ENCODE data around the gene ATP2C1.

Gene ATP2C1

DNA sequence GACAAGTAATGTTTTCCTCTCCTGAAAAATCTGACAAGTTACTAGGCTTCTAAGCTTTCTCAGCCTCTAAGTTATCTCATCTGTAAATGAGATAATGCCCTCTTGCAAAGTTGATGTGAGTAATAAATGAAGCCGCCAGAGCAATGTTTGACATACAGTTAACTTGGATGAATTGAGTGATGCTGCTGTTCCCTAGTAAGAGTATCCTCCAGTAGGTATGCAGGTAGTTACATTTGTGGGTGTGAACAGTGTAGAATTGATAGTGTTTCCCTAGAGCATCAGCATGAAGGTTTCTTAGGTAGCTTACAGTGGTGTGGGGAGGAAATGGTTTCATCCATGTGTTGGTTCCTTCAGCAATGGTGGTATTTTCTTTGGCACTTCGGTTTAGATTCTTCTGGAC lies 3.4 kb downstream of the ATP2C1 start:
- DNase-seq = no peak

- DNase-seq = no peak
These were observed 7.1 kb downstream of the ATP2C1 start for GRCh38 chr3:130900959-130901358.

- DNase-seq = no peak
These were observed 7.8 kb downstream of the ATP2C1 start for GRCh38 chr3:130901463-130902204.

GRCh38 chr3:130903412-130903908 lies 9.6 kb downstream of the ATP2C1 start:
- no peak for DNase-seq

GRCh38 chr3:130904491-130904890 lies 10.6 kb downstream of the ATP2C1 start:
- DNase-seq = no peak

DNA sequence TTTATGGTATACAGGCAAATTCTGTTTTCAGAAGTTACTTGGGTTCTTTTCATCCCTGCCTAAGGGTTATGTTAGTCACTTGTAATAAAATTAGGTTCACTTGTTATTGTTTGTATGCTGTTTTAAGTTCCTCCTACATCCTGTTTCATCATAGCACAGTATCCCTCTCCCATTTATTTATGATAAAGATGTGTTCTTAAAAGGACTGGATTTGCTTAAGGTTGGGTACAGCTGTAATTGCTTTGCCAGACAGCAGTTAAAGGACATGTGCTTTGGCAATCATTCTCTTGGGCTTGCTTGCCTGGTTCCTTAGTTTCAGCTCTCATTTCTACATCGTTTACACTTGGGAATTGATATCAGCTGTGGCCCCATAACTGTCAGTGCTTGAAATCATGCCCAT lies 11.7 kb downstream of the ATP2C1 start:
- no peak for DNase-seq

GRCh38 chr3:130906374-130906995 lies 12.6 kb downstream of the ATP2C1 start:
- DNase-seq = no peak

DNA sequence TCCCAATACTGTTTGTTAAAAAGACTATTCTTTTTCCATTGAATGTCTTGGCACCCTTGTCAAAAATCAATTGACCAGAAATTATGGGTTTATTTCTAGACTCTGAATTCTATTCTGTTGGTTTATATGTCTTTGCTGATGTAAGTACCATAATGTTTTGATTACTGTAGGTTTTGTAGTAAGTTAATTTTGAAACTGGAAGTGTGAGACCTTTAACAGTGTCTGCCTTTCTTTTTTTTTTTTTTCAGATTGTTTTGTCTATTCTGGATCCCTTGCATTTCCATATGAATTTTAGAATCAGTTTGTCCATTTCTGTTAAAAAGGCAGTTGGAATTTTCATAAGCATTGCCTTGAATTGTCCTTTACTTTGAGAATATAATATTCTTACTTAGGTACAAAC lies 13.6 kb downstream of the ATP2C1 start:
- no peak for DNase-seq

GRCh38 chr3:130907966-130908365 lies 14.1 kb downstream of the ATP2C1 start:
- no peak for DNase-seq

- no peak for DNase-seq
These were observed 21.8 kb downstream of the ATP2C1 start for GRCh38 chr3:130915567-130916292.

DNA sequence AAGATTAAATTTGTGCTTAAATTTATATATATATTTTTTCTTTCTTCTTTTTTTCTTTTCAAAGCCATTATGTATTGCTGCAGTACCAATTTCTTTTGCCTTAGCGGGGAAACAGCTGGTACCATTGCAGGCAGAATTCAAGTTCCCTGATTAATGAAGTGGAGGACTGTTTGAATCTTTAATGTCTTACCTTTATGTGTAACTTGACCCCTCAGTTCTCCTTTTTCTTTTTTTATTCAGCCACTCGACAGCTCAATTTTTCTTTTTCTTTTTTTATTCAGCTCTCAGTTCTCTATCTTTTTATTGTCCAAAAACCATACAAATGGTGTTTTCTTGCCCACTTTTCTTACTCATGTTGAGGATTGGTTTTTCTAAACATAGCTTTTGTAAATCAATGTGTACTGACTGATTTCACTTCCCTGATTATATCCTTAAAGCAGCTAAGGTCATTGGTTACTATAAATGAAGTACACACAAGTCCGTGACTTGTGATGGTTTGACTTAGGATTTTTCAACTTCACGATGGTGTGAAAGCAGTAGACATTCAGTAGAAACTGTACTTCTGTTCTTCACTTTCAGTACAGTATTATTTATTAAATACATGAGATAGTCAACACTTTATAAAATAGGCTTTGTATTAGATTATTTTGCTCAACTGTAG lies 22.8 kb downstream of the ATP2C1 start:
- no peak for DNase-seq

GRCh38 chr3:130918328-130918727 lies 24.4 kb downstream of the ATP2C1 start:
- no peak for DNase-seq

- no peak for DNase-seq
These were observed 31.7 kb downstream of the ATP2C1 start for GRCh38 chr3:130925628-130926027.

DNA sequence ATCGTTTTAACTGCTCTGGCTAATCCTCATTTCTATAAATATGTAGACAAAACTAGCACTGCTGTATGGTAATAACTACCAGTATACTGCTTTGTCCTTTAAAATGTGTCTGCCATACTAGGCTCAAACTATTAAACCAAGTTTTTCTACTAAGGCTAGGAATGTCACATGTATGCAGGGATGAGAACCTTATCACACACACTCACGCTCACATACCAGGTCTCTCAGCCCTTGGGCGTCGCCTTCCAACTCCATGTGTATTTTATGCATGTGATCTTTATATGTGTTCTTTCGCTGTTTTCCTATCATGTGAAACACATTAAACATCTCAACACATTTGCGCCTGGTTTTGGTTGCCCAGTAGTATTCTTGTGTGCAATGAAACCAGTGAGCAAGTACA lies 32.6 kb downstream of the ATP2C1 start:
- no peak for DNase-seq

DNA sequence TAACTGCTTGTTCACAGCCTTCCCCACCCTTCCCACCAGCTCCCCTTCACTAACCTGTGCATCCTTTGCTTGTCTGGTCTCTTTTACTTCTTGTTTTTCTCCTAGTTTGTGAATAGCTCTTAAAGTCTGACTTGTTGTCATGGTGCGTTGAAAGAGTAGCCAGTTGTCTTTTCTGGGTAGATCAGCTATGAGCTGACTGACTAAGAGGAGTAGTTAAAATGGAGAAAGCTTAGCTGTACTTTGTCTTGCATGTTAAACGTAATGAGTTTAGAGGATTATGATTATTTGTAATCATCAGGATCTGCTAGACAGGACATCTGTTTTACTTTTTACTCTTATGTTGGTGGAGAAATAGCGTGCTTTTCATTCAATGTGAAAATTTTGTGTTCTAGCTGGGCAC lies 35.9 kb downstream of the ATP2C1 start:
- no peak for DNase-seq

GRCh38 chr3:130932979-130933378 lies 39.1 kb downstream of the ATP2C1 start:
- no peak for DNase-seq

DNA sequence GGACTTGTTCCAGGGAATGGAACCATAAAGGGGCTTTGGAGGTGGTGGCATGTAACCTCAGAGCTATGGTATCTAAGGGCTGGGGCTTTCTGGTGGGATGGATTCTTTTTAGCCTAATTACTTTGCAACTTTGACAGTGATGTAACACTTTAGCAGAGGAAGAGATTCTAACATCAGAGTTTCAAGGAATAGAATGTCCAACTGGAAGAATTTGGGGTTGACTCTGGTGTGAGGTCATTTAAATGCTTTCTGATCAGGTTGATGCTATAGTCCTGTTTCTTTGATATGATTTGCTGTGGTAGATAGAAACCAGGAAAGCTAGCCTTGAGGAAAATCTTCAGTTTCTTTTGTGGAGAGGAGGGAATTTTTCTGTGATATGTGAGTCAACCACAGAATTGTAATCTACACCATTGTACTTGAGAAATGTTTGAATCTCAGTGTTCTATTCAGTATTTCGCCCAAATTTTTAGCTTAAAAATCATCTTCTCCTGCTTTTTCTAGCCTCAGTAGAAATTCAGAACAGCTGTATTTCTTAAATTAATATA lies 40.0 kb downstream of the ATP2C1 start:
- no peak for DNase-seq

GRCh38 chr3:130934442-130935089 lies 40.7 kb downstream of the ATP2C1 start:
- DNase-seq = no peak

- no peak for DNase-seq
These were observed 42.0 kb downstream of the ATP2C1 start for GRCh38 chr3:130935761-130936492.

DNA sequence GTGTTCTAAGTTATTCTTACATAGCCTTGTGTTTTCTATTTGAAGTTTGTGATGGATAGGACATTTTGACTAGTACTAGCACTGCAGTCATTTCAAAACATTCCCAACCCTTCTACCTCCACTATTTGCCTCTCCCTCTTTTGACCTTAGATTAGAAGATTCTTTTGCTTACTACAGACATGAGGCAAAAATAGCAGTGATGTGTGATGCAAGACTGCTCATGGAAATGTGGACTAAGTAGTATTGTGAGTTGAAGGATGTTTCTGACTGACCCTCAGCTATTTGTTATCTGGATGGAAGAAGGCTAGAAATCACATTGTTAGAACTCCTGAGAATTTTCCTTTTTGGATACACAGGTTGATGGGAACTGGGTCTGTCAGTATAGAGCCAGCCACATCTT lies 45.9 kb downstream of the ATP2C1 start:
- DNase-seq = no peak

GRCh38 chr3:130941793-130942192 lies 47.9 kb downstream of the ATP2C1 start:
- DNase-seq = no peak

DNA sequence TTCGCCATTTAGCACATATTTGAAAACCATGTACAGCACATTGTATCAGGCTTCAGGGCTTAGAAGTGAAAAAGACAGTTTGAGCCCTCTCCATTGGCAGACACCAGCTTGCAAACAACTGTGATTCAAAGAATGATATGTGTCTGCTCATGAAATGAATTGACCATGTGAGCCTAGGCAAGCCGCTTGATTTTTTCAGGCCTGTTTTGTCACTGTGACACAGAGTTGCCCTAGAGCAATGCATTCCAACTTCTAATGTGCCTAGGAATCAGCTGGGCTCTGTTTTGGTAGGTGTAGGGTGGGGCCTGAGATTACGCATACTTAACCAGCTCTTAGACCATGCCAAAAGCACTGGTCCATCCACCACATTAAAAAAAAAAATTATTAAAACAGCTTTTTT lies 53.0 kb downstream of the ATP2C1 start:
- DNase-seq = no peak
